ENCODE results near the gene ENTREP3. TPM values are rescaled to one million over a fixed set of nuclear protein-coding genes. Genes with fewer than 3 reads are reported as not detected.

The ENTREP3 gene
- polyA plus RNA-seq, 1 donor (not counting 4 experiments of a cell fraction or from before 2014, with no cell fraction given) = 8.8 TPM

DNA sequence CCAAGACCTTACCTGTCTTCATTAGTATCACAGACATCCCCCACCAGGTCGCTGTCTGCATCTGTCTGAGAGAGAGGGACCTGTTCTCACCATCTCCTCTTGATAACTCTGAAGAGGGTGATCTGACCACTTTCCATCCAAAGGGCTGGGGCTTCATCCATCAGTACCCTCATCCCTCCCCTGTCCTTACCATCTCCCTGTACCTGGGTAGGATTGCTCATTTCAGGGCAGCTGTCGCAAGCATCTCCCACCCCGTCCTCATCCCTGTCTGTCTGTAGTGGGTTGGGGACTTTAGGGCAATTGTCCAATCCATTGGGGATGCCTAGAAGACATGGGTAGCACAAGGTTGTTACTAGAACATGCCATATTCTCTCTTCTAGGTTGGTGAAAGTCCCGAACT, 55.5 kb downstream of the ENTREP3 start:
- Histone ChIP-seq H3K36me3 (ENCODE audit: control insufficient read depth in 2 of 2, extremely low read depth in 1 of 2, insufficient read depth in 2 of 2, low read length in 2 of 2) (peaks cover 6 to 10% of the 10 kb centered on the region in 2 experiments), H3K9me1 (ENCODE audit: control insufficient read depth, extremely low read depth, insufficient read depth, low read length) (no peaks in the 10 kb centered on the region), H3K4me2 (ENCODE audit: control insufficient read depth, extremely low read depth, insufficient read depth, low read depth, low read length) (no peak overlapping the region), H3K4me1 (ENCODE audit: control insufficient read depth, extremely low read depth, insufficient read depth, low read length) (peaks cover 8% of the 10 kb centered on the region), H2AFZ (ENCODE audit: control insufficient read depth, low read length) (no peak overlapping the region), H4K20me1 (ENCODE audit: control insufficient read depth, extremely low read depth, insufficient read depth, low read length) (no peaks in the 10 kb centered on the region), H3K4me3 (ENCODE audit: control insufficient read depth in 2 of 3, extremely low read depth in 1 of 3, insufficient read depth in 2 of 3, low read depth in 1 of 3, low read length in 3 of 3) (no peak overlapping the region), H3K27ac (ENCODE audit: control insufficient read depth, insufficient read depth, low read length) (no peak overlapping the region), H3K27me3 (ENCODE audit: control insufficient read depth, extremely low read depth, insufficient read depth, low read length) (no peaks in the 10 kb centered on the region), H3K9ac (ENCODE audit: control insufficient read depth, extremely low read depth, insufficient read depth, low read length) (no peak overlapping the region), H3K9me3 (ENCODE audit: control insufficient read depth, low read depth, low read length) (no peaks in the 10 kb centered on the region), H3K79me2 (ENCODE audit: control insufficient read depth, insufficient read depth, low read length) (no peaks in the 10 kb centered on the region)
- dilution Hi-C loops (cut with MboI; ENCODE audit: extremely low pct_ligation_motif_present, low sequenced_read_pairs) = no loop called here
- no peak for DNase-seq (ENCODE audit: low read depth, low spot score)
- FAIRE-seq = no peak
- TF ChIP-seq, protein P1, sequence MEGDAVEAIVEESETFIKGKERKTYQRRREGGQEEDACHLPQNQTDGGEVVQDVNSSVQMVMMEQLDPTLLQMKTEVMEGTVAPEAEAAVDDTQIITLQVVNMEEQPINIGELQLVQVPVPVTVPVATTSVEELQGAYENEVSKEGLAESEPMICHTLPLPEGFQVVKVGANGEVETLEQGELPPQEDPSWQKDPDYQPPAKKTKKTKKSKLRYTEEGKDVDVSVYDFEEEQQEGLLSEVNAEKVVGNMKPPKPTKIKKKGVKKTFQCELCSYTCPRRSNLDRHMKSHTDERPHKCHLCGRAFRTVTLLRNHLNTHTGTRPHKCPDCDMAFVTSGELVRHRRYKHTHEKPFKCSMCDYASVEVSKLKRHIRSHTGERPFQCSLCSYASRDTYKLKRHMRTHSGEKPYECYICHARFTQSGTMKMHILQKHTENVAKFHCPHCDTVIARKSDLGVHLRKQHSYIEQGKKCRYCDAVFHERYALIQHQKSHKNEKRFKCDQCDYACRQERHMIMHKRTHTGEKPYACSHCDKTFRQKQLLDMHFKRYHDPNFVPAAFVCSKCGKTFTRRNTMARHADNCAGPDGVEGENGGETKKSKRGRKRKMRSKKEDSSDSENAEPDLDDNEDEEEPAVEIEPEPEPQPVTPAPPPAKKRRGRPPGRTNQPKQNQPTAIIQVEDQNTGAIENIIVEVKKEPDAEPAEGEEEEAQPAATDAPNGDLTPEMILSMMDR (optimal IDR thresholded peaks at IDR 0.05 in 1 of 3, IDR thresholded peaks at IDR 0.05 in 1 of 3, conservative IDR thresholded peaks at IDR 0.05 in 1 of 3; ENCODE audit: extremely low read depth in 1 of 3, insufficient read depth in 2 of 3, low read length in 3 of 3) = no peak
- TF ChIP-seq EZH2 (IDR thresholded peaks at IDR 0.05; ENCODE audit: low read length) = no peak

- Histone ChIP-seq H3K79me2 (ENCODE audit: control insufficient read depth, insufficient read depth, low read length) (no peaks in the 10 kb centered on the region), H3K4me2 (ENCODE audit: control insufficient read depth, extremely low read depth, insufficient read depth, low read depth, low read length) (no peak overlapping the region), H4K20me1 (ENCODE audit: control insufficient read depth, extremely low read depth, insufficient read depth, low read length) (no peaks in the 10 kb centered on the region), H3K9me3 (ENCODE audit: control insufficient read depth, low read depth, low read length) (no peaks in the 10 kb centered on the region), H3K36me3 (ENCODE audit: control insufficient read depth in 2 of 2, extremely low read depth in 1 of 2, insufficient read depth in 2 of 2, low read length in 2 of 2) (peaks cover 6 to 10% of the 10 kb centered on the region in 2 experiments), H3K9ac (ENCODE audit: control insufficient read depth, extremely low read depth, insufficient read depth, low read length) (no peak overlapping the region), H3K4me3 (ENCODE audit: control insufficient read depth in 2 of 3, extremely low read depth in 1 of 3, insufficient read depth in 2 of 3, low read depth in 1 of 3, low read length in 3 of 3) (no peak overlapping the region), H3K9me1 (ENCODE audit: control insufficient read depth, extremely low read depth, insufficient read depth, low read length) (no peaks in the 10 kb centered on the region), H3K4me1 (ENCODE audit: control insufficient read depth, extremely low read depth, insufficient read depth, low read length) (peaks cover 17% of the 10 kb centered on the region), H3K27ac (ENCODE audit: control insufficient read depth, insufficient read depth, low read length) (no peak overlapping the region), H2AFZ (ENCODE audit: control insufficient read depth, low read length) (no peak overlapping the region), H3K27me3 (ENCODE audit: control insufficient read depth, extremely low read depth, insufficient read depth, low read length) (no peaks in the 10 kb centered on the region)
- FAIRE-seq (no peak), DNase-seq (ENCODE audit: low read depth, low spot score) (no peak)
- TF ChIP-seq, protein P1 (optimal IDR thresholded peaks at IDR 0.05 in 1 of 3, IDR thresholded peaks at IDR 0.05 in 1 of 3, conservative IDR thresholded peaks at IDR 0.05 in 1 of 3; ENCODE audit: extremely low read depth in 1 of 3, insufficient read depth in 2 of 3, low read length in 3 of 3) = no peak
- TF ChIP-seq EZH2 (IDR thresholded peaks at IDR 0.05; ENCODE audit: low read length) = no peak
- dilution Hi-C loops (cut with MboI; ENCODE audit: extremely low pct_ligation_motif_present, low sequenced_read_pairs) = no loop called here
Measured at GRCh38 chr1:155198547-155198906, 56.8 kb downstream of the ENTREP3 start.
